Central memory CD8-positive, alpha-beta T cell (primary cell): ENCODE results near the gene GEMIN4.
"Not testable (repeated sequence)": the region's sequence is repeated elsewhere in the genome, so short reads cannot be mapped to it uniquely, and the experiment has no call there.

ENCODE experiments used
- ATAC-seq: fragments of 150-1000 bp; cut with Tn5 transposase; replicated peaks from 2 replicates; pipeline ENCODE4 v1.10.0; 2022; ENCODE audit warnings: mild to moderate bottlenecking, moderate FRiP score, moderate number of reproducible peaks; ENCODE audit not compliant: poor library complexity, severe bottlenecking; ENCODE audit errors: extremely low read depth
- DNase-seq, 2 donors: peaks; one replicate each; pipeline ENCODE4 v3.0.0; 2021; ENCODE audit warnings: low spot score in 2 of 2
- H3K27ac Mint-ChIP-seq: one replicate; pipeline ENCODE4 v1.8.0; 2022; ENCODE audit warnings: low read depth, mild to moderate bottlenecking, moderate library complexity, mixed read lengths
- H3K27me3 Mint-ChIP-seq: one replicate; pipeline ENCODE4 v1.8.0; 2022; ENCODE audit warnings: mixed read lengths
- H3K36me3 Mint-ChIP-seq: one replicate; pipeline ENCODE4 v1.8.0; 2022; ENCODE audit warnings: mild to moderate bottlenecking, moderate library complexity, mixed read lengths; ENCODE audit not compliant: insufficient read depth
- H3K4me1 Mint-ChIP-seq: one replicate; pipeline ENCODE4 v1.8.0; 2022; ENCODE audit warnings: mixed read lengths
- H3K4me3 Mint-ChIP-seq: one replicate; pipeline ENCODE4 v1.8.0; 2022; ENCODE audit warnings: mild to moderate bottlenecking, moderate library complexity, mixed read lengths
- H3K9me3 Mint-ChIP-seq: one replicate; pipeline ENCODE4 v1.8.0; 2022; ENCODE audit warnings: mixed read lengths

Gene GEMIN4

DNA sequence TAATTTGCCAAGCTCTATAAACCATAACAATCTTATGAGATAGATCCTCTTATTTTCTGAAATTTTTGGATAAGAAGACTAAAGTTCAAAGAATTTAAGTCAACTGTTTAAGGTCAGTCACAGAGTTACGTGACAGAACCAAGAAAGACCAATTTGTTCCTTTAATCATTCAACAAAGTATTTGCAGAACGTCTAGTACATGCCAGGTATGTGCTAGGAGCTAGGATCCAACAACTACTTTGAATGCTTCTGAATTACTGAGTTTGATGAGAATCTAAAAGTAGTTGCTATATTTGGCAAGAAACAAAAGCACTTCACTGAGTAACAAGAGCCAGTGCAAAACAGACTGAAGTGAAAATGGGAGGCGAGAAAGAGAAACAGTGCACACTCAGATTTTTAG lies 15.0 kb upstream of the GEMIN4 start:
- no peaks in the 10 kb centered on the region for H3K9me3 Mint-ChIP-seq
- peak overlapping the region; percentile 79 for H3K27ac Mint-ChIP-seq
- H3K4me1 Mint-ChIP-seq = peaks cover 13% of the 10 kb centered on the region
- no peaks in the 10 kb centered on the region for H3K27me3 Mint-ChIP-seq
- no peak for DNase-seq
- peaks cover 72% of the 10 kb centered on the region for H3K36me3 Mint-ChIP-seq
- H3K4me3 Mint-ChIP-seq = no peak overlapping the region
- no peak for ATAC-seq

DNA sequence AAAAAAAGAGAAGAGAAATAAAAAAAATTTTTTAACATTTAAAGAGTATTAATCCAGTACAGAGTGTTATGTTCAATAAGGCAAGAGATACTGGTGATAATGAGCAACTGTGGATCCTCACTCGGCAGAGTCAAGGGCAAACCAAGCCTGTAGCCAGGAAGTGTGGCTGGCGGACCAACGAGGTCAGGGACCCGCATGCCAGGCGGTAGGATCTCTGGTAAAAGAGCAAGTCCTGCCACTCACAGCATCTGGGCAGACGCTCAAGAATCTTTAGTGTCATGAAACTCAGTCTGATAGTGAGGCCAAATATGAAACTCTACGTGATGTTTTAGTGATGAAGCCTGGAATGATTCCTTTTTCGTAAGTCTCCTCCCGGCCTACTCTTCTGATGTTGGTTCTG lies 8.3 kb upstream of the GEMIN4 start:
- Mint-ChIP-seq H3K4me1 (no peaks in the 10 kb centered on the region), H3K9me3 (no peaks in the 10 kb centered on the region), H3K27ac (no peak overlapping the region), H3K4me3 (no peak overlapping the region), H3K36me3 (peaks cover 51% of the 10 kb centered on the region), H3K27me3 (no peaks in the 10 kb centered on the region)
- DNase-seq = no peak
- ATAC-seq = no peak

DNA sequence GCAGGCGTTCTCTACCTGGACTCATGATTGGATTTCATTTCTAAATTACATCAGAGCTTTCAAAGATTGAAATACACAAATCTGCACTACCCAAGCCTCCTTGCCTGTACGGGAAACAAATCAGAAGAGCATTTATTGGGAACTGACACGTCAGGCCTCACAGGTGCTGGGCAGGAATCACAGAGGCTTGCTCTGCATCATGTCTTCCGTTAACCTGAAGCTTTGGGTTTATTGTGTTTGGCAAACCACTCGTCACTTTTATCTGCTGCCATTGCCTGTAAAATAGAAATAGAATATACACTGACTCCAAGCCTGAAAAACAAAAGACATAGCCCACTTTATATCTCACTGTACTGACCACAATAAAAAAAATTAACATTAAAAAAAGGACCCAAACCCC lies 7.9 kb upstream of the GEMIN4 start:
- DNase-seq = no peak
- Mint-ChIP-seq H3K4me3 (no peak overlapping the region), H3K4me1 (no peaks in the 10 kb centered on the region), H3K9me3 (no peaks in the 10 kb centered on the region), H3K27me3 (no peaks in the 10 kb centered on the region), H3K36me3 (peaks cover 47% of the 10 kb centered on the region), H3K27ac (no peak overlapping the region)
- ATAC-seq = no peak

DNA sequence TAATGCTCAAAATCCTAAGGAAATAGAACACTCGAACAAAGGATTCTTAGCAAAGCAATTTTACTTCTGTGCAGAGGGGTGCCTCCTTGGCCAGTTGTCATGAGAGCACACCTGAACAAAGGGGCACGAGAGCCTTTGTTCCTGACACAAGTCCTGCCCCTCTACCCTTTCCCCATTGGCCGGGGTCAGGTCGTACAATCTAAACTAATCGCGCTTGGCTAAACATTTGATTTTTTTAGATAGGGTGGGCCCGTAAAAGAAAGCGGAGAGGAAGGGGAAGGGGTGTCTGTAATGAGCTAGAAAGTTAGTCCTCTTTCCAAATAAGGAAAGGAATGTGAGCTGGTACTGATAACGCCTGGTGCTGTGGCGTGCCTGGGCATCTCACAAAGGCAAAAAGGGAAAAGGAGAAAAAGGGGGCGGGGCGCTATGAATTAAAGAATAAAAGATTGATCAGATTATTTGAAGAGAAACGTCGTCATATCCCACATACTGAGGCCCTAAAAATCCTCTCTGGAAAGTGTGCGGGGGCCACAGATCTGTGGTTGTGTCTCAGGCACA lies 4.0 kb upstream of the GEMIN4 start:
- ATAC-seq, H3K9me3 Mint-ChIP-seq, H3K27ac Mint-ChIP-seq, DNase-seq, H3K4me3 Mint-ChIP-seq, H3K27me3 Mint-ChIP-seq: not testable (repeated sequence)
- Mint-ChIP-seq H3K4me1 (peaks cover 14% of the 10 kb centered on the region), H3K36me3 (peaks cover 34% of the 10 kb centered on the region)

DNA sequence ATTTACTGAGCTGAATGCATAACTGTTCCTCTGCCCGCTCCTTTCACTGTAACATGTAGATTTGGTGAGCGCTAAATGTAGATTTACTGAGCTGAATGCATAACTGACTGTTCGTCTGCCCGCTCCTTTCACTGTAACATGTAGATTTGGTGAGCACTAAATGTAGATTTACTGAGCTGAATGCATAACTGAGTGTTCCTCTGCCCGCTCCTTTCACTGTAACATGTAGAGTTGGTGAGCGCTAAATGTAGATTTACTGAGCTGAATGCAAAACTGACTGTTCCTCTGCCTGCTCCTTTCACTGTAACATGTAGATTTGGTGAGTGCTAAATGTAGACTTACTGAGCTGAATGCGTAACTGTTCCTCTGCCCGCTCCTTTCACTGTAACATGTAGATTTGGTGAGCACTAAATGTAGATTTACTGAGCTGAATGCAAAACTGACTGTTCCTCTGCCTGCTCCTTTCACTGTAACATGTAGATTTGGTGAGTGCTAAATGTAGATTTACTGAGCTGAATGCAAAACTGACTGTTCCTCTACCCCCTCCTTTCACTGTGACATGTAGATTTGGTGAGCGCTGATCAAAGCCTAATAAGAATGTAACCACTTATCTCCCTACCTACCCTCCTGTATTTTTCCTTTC lies 3.4 kb upstream of the GEMIN4 start:
- not testable (repeated sequence) for H3K27me3 Mint-ChIP-seq, H3K27ac Mint-ChIP-seq, H3K9me3 Mint-ChIP-seq, H3K4me3 Mint-ChIP-seq, DNase-seq, ATAC-seq
- Mint-ChIP-seq H3K4me1 (peaks cover 21% of the 10 kb centered on the region), H3K36me3 (peaks cover 34% of the 10 kb centered on the region)

DNA sequence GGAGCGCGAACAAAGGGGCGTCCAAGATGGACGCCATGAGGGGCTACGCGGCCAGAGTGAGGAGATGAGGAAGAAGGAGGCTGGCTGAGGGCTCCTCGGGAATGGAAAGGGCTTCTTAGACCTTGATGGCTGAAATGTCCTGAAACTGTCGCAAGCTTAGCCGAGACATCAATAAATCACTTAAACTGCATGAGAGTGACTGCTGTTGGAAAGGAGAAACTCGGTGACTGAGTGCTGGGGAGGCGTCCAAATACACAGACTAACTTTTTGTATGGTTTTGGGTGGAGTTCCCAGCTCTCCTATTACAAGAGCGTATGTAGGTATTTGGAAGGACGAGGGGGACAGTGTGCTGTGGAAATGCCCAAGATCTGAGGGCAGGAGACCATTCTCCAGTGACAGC lies 1.4 kb upstream of the GEMIN4 start:
- Mint-ChIP-seq H3K27me3 (no peaks in the 10 kb centered on the region), H3K9me3 (no peaks in the 10 kb centered on the region), H3K4me3 (peak overlapping the region; percentile 46), H3K36me3 (peaks cover 23% of the 10 kb centered on the region), H3K4me1 (peaks cover 36% of the 10 kb centered on the region), H3K27ac (no peak overlapping the region)
- DNase-seq = no peak
- ATAC-seq = no peak

DNA sequence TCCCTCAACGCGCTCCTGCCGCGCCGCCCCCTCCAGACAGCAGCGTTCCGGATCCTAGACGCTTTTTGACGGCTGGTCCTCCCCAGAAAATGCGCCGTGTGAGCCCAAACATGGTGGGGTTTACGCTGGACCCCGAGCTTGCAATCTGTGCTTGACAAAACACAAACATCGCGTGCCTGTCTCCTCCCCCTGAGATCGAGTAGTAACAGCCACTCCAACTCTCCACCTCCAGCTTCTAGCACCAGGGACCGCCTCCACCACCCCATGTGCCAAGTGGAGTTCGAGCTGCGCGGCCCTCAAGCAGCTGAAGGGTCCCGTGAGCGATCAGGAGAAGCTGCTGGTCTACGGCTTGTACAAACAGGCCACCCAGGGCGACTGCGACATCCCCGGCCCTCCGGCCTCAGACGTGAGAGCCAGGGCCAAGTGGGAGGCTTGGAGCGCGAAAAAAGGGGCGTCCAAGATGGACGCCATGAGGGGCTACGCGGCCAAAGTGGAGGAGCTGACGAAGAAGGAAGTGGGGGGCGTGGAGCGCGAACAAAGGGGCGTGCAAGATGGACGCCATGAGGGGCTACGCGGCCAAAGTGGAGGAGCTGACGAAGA lies 656 bp upstream of the GEMIN4 start:
- Mint-ChIP-seq H3K36me3 (peaks cover 20% of the 10 kb centered on the region), H3K4me1 (peaks cover 43% of the 10 kb centered on the region), H3K4me3 (peak overlapping the region; percentile 94), H3K9me3 (no peaks in the 10 kb centered on the region), H3K27ac (peak overlapping the region; percentile 94), H3K27me3 (no peaks in the 10 kb centered on the region)
- DNase-seq (no peak), ATAC-seq (peak; percentile 10)

DNA sequence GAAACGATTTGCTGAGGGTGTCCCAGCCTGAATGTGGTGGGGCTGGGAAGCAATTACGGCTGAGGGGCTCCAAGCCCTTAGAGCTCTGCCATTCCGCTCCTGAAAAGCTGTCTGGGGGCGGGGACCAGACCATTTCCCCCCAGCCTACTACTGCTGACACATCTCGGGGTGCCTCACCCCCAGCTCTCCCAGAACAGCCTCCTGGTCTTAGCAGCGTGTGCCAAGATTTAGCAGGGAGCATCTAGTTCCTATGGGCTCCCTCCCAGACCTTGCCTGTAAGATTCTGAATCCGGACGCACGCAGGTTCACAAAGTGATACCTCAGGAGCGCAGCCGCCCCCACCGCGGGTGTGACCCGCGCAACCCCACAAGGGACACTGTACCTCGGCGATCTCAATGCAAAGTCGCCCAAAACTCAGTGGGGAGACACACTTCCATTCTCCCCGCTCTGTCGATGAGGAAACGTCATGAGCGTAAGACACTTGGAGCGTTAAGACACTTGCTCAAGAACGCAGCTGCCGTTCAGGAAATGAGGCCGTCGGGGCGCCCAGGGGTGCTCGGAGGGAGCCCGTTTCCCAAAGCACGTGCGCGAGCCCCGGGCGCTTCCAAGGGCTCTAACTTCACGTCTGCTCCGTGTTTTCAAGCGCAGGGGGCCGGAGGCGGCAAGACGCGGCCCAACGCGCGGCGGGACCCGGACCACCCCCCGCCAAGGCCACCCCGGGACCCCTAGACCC lies 629 bp downstream of the GEMIN4 start:
- Mint-ChIP-seq H3K36me3 (peaks cover 18% of the 10 kb centered on the region), H3K9me3 (no peaks in the 10 kb centered on the region), H3K27ac (peak overlapping the region; percentile 94), H3K27me3 (no peaks in the 10 kb centered on the region), H3K4me3 (peak overlapping the region; percentile 94), H3K4me1 (peaks cover 43% of the 10 kb centered on the region)
- DNase-seq = peak; percentile 38 to 40
- peak; percentile 53 for ATAC-seq

DNA sequence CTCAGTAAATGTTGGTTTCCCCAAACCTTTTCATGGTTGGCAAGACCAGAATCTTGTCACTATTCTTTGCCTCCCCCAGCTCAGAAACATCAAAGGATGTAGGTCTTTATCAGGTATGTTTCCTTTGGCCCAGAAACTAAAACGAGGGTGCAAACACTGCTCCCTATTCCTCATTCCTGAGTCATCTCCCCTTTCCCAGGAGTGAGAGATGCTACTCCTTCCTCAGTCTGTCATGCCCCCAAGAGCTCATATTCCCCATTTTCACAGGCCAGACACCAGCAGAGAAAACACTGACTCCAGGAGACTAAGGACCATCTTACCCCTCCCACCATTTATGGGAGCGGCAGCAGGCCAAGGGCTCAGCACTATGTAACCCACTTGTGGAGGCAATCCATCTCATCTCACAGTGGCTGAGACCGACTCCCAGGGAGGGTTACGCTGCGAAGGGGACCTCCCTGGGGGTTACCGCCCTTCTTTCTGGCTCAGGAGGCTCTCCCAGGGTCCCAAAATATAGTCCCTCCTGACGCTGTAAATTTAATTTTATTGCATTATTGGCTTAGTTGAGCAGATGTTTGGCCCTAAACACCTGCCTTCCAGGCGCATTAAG lies 1.5 kb downstream of the GEMIN4 start:
- Mint-ChIP-seq H3K36me3 (peaks cover 22% of the 10 kb centered on the region), H3K4me3 (peak overlapping the region; percentile 94), H3K27me3 (no peaks in the 10 kb centered on the region), H3K4me1 (peaks cover 43% of the 10 kb centered on the region), H3K27ac (peak overlapping the region; percentile 5), H3K9me3 (no peaks in the 10 kb centered on the region)
- DNase-seq (no peak), ATAC-seq (no peak)

DNA sequence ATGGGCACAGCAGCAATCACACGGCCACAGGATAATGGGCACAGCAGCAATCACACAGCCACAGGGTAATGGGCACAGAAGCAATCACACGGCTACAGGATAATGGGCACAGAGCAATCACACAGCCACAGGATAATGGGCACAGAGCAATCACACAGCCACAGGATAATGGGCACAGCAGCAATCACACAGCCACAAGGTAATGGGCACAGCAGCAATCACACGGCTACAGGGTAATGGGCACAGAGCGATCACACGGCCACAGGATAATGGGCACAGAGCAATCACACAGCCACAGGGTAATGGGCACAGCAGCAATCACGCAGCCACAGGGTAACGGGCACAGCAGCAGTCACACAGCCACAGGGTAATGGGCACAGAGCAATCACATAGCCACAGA lies 2.7 kb downstream of the GEMIN4 start:
- not testable (repeated sequence) for DNase-seq, H3K9me3 Mint-ChIP-seq, H3K27me3 Mint-ChIP-seq, ATAC-seq, H3K27ac Mint-ChIP-seq
- H3K4me3 Mint-ChIP-seq = peak overlapping the region; percentile 26
- peaks cover 25% of the 10 kb centered on the region for H3K36me3 Mint-ChIP-seq
- peaks cover 43% of the 10 kb centered on the region for H3K4me1 Mint-ChIP-seq

DNA sequence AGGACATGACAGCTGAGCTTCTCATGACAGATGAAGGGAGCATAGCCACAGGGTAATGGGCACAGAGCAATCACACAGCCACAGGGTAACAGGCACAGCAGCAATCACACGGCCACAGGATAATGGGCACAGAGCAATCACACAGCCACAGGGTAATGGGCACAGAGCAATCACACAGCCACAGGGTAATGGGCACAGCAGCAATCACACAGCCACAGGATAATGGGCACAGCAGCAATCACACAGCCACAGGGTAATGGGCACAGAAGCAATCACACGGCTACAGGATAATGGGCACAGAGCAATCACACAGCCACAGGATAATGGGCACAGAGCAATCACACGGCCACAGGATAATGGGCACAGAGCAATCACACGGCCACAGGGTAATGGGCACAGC lies 3.5 kb downstream of the GEMIN4 start:
- DNase-seq, ATAC-seq, H3K9me3 Mint-ChIP-seq, H3K4me3 Mint-ChIP-seq, H3K27me3 Mint-ChIP-seq: not testable (repeated sequence)
- peak overlapping the region; percentile 23 for H3K27ac Mint-ChIP-seq
- H3K4me1 Mint-ChIP-seq = peaks cover 43% of the 10 kb centered on the region
- peaks cover 28% of the 10 kb centered on the region for H3K36me3 Mint-ChIP-seq

DNA sequence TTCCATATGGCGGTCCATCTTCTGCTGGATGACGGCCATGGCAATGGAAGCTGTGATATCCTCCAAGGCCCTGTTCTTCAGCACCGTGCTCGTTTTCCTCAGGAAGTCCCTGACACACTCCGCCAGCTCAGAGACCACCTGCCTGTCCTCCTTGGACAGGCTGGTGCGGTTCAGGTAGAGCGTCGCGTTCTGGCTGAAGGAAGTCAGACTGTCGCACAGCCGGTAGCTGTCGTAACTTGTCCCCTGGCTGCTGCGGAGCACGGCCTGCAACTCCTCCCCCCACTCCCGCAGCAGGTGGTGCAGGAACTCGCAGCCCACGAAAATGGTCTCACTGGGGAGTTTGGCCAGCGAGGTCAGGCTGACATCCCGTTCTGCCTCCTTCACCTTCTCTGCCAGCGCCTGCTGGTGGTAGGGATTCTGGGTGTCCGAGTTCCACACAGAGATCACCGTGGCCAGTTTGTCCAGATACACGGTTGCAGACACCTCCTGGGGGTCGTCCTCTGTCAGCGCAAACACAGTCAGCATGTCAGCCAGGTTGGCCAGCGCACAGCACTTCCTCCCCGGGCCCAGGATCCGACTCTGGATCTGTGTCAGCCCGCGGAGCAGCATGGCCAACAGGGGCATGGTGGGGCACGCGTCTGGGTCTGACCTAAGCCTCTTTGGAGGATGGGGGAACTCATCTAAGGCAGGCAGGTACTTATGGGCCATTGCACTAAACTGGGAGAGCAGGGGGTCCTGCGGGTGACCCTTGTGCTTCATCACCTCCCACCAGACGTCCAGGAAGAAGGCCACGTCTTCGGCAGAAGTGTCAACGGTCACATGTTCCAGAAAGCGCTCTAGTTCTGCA lies 5.1 kb downstream of the GEMIN4 start:
- H3K4me1 Mint-ChIP-seq = peaks cover 35% of the 10 kb centered on the region
- no peak overlapping the region for H3K4me3 Mint-ChIP-seq
- H3K27me3 Mint-ChIP-seq = no peaks in the 10 kb centered on the region
- no peak overlapping the region for H3K27ac Mint-ChIP-seq
- ATAC-seq = no peak
- DNase-seq = no peak
- H3K36me3 Mint-ChIP-seq = peaks cover 23% of the 10 kb centered on the region
- no peaks in the 10 kb centered on the region for H3K9me3 Mint-ChIP-seq
